Liver (tissue), 9 donors: ENCODE results near the gene DIAPH3. TPM values are rescaled to one million over a fixed set of nuclear protein-coding genes. Genes with fewer than 3 reads are reported as not detected.
A peak's percentile ranks its signal among the peaks of the same experiment; 100 is the strongest.

Source experiments
- DNase-seq: peaks from one replicate; pipeline ENCODE4 v3.0.0-alpha.2; 2017; ENCODE audit warnings: low spot score
- H3K27ac ChIP-seq, 2 donors: one replicate each; pipeline ENCODE4 v1.7.0; 2013; ENCODE audit warnings: inconsistent platforms in 2 of 2, low read length in 2 of 2, control low read depth in 1 of 2, low read depth in 1 of 2, mild to moderate bottlenecking in 1 of 2
- H3K27me3 ChIP-seq, 4 donors: one replicate each; pipeline versions ENCODE4 v1.6.1 to v1.7.0; 2013; ENCODE audit warnings: low read length in 3 of 4, inconsistent platforms in 1 of 4, mild to moderate bottlenecking in 1 of 4, moderate library complexity in 1 of 4; ENCODE audit not compliant: control insufficient read depth in 4 of 4, insufficient read depth in 4 of 4
- H3K36me3 ChIP-seq, 4 donors: one replicate each; pipeline versions ENCODE4 v1.6.1 to v1.7.0; 2013; ENCODE audit warnings: low read length in 3 of 4, mild to moderate bottlenecking in 3 of 4, low read depth in 1 of 4, moderate library complexity in 1 of 4; ENCODE audit not compliant: control insufficient read depth in 4 of 4, insufficient read depth in 3 of 4
- H3K4me1 ChIP-seq, 4 donors: one replicate each; pipeline versions ENCODE4 v1.6.1 to v1.7.0; 2013; ENCODE audit warnings: low read length in 3 of 4, mild to moderate bottlenecking in 3 of 4, moderate library complexity in 1 of 4; ENCODE audit not compliant: control insufficient read depth in 4 of 4, insufficient read depth in 4 of 4
- H3K4me3 ChIP-seq, 3 donors: one replicate each; pipeline versions ENCODE4 v1.6.1 to v1.7.0; 2013; ENCODE audit warnings: low read length in 3 of 3, control low read depth in 1 of 3, low read depth in 1 of 3, mild to moderate bottlenecking in 1 of 3
- H3K9ac ChIP-seq, 2 donors: one replicate each; pipeline ENCODE4 v1.7.0; 2013; ENCODE audit warnings: low read length in 2 of 2, mild to moderate bottlenecking in 2 of 2, moderate library complexity in 2 of 2, control low read depth in 1 of 2, low read depth in 1 of 2
- H3K9me3 ChIP-seq, 4 donors: one replicate each; pipeline versions ENCODE4 v1.6.1 to v1.7.0; 2013; ENCODE audit warnings: low read length in 3 of 4; ENCODE audit not compliant: control insufficient read depth in 4 of 4
- ATF3 ChIP-seq: IDR thresholded peaks from 2 replicates; pipeline ENCODE4 v1.6.1; 2016; ENCODE audit warnings: antibody characterized with exemption
- EGR1 ChIP-seq, 2 donors: IDR thresholded peaks; 2 replicates each; pipeline ENCODE4 v1.6.1; 2016 to 2018; ENCODE audit warnings: antibody characterized with exemption in 2 of 2, low read depth in 2 of 2
- FOXA1 ChIP-seq: IDR thresholded peaks from 2 replicates; pipeline ENCODE4 v1.6.1; 2016; ENCODE audit warnings: antibody characterized with exemption
- FOXA2 ChIP-seq: IDR thresholded peaks from 2 replicates; pipeline ENCODE4 v1.6.1; 2016; ENCODE audit warnings: antibody characterized with exemption
- GABPA ChIP-seq, 2 donors: IDR thresholded peaks in 1 of 2; conservative IDR thresholded peaks in 1 of 2; 2 replicates each; pipeline ENCODE4 v1.6.1; 2016; ENCODE audit warnings: antibody characterized with exemption in 2 of 2, mild to moderate bottlenecking in 1 of 2, moderate library complexity in 1 of 2
- HNF4A ChIP-seq, 2 donors: conservative IDR thresholded peaks; 2 replicates each; pipeline ENCODE4 v1.6.1; 2016; ENCODE audit warnings: antibody characterized with exemption in 2 of 2, mild to moderate bottlenecking in 2 of 2
- HNF4G ChIP-seq: IDR thresholded peaks from 2 replicates; pipeline ENCODE4 v1.6.1; 2016; ENCODE audit warnings: antibody characterized with exemption
- JUND ChIP-seq, 2 donors: IDR thresholded peaks; 2 replicates each; pipeline ENCODE4 v1.6.1; 2016; ENCODE audit warnings: antibody characterized with exemption in 2 of 2
- MAX ChIP-seq: IDR thresholded peaks from 2 replicates; pipeline ENCODE4 v1.6.1; 2016; ENCODE audit warnings: antibody characterized with exemption
- NR2F2 ChIP-seq: IDR thresholded peaks from 2 replicates; pipeline ENCODE4 v1.6.1; 2016; ENCODE audit warnings: antibody characterized with exemption
- RAD21 ChIP-seq, 2 donors: IDR thresholded peaks; 2 replicates each; pipeline ENCODE4 v1.6.1; 2016; ENCODE audit warnings: antibody characterized with exemption in 2 of 2, mild to moderate bottlenecking in 2 of 2
- RXRA ChIP-seq, 2 donors: IDR thresholded peaks; 2 replicates each; pipeline ENCODE4 v1.6.1; 2017 to 2018; ENCODE audit warnings: antibody characterized with exemption in 2 of 2, mild to moderate bottlenecking in 1 of 2
- SP1 ChIP-seq: IDR thresholded peaks from 2 replicates; pipeline ENCODE4 v1.6.1; 2018; ENCODE audit warnings: antibody characterized with exemption, mild to moderate bottlenecking
- TAF1 ChIP-seq: conservative IDR thresholded peaks from 2 replicates; pipeline ENCODE4 v1.6.1; 2016; ENCODE audit warnings: antibody characterized with exemption, mild to moderate bottlenecking
- YY1 ChIP-seq: IDR thresholded peaks from 2 replicates; pipeline ENCODE4 v1.6.1; 2016; ENCODE audit warnings: antibody characterized with exemption, mild to moderate bottlenecking
- WGBS: extraction: QIAGEN DNeasy Blood & Tissue Kit; methylation state at CpG from one replicate; pipeline ENCODE4 v1.1.7; 2013; 5-methylcytosine and 5-hydroxymethylcytosine counted together
- polyA plus RNA-seq, 2 donors: library from polyadenylated mRNA; stranded (reverse) in 1 of 2; unstranded in 1 of 2; fragments of 200-250 nt in 1 of 2; fragments of >200 nt in 1 of 2; fragmentation: Nextera tagmentation in 1 of 2; extraction: Ambion mirVana in 1 of 2; gene quantifications; one replicate each; pipeline versions ENCODE4 v1.2.1 to v1.2.3, GENCODE V29; 2013 to 2015
- total RNA-seq, 2 donors: library from RNA; depleted of rRNA; stranded (reverse); fragments of >200 nt; gene quantifications; one replicate each; pipeline ENCODE4 v1.2.3, GENCODE V29; 2014
- TF ChIP-seq, protein P1 (sequence below): fragments of 150-350 bp; IDR thresholded peaks from 2 replicates; pipeline ENCODE4 v1.5.1; 2017; ENCODE audit warnings: improper control_type of control experiment, low read depth, low read length; ENCODE audit not compliant: missing input control
- TF ChIP-seq, protein P2 (sequence below): IDR thresholded peaks from 2 replicates; pipeline ENCODE4 v1.6.1; 2016; ENCODE audit warnings: antibody characterized with exemption
- TF ChIP-seq, protein P3 (sequence below): IDR thresholded peaks from 2 replicates; pipeline ENCODE4 v1.6.1; 2016; ENCODE audit warnings: antibody characterized with exemption, mild to moderate bottlenecking
- donor health status: healthy.
- donor health status: healthy.
- donor health status: healthy.
- donor health status: healthy.
- donor health status: healthy.

The DIAPH3 gene
- total and polyA plus RNA-seq, 4 donors, result 0.08 to 11.1 (median 0.27) TPM

DNA sequence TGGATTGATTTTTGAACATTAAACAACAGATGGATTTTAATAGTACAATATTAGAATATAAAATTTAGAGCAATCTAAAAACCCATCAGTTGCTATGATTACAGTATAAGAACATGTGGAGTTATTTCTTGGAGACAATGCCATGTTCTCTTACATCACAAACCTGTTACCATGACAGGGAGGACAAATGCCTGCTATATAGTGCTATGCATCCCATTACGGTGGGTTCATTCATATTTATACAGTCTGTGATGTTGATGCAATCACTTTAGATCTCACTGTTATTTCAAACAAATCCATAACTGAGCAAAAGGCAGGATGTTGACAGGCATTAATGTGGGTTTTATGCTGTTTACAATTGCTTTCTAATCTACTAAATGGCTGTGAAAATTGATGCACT, 467.5 kb downstream of the DIAPH3 start:
- no peaks in the 10 kb centered on the region for H3K36me3 ChIP-seq
- H3K4me3 ChIP-seq, result no peak overlapping the region
- no peaks in the 10 kb centered on the region for H3K9me3 ChIP-seq
- H3K9ac ChIP-seq, result no peak overlapping the region
- no peak for TF ChIP-seq HNF4G
- no peaks in the 10 kb centered on the region for H3K27me3 ChIP-seq
- peaks cover 0 to 6% (median 5%) of the 10 kb centered on the region in 4 donors for H3K4me1 ChIP-seq
- whole genome bisulfite sequencing, result 97% methylated on average over 1 of the region's 1 CpG
- H3K27ac ChIP-seq, result no peak overlapping the region
- no peak for DNase-seq

- WGBS, result 22% methylated on average over 1 of the region's 1 CpG
- H3K27ac ChIP-seq, result peak overlapping the region in 1 of 2 donors; percentile 39
These were observed 472.1 kb downstream of the DIAPH3 start for GRCh38 chr13:59691501-59692066.

More at GRCh38 chr13:59691501-59692066, 472.1 kb downstream of the DIAPH3 start:
- no peaks in the 10 kb centered on the region for H3K36me3 ChIP-seq
- no peak overlapping the region for H3K9ac ChIP-seq
- TF ChIP-seq FOXA1 (no peak), JUND (IDR thresholded peaks at IDR 0.05) (no peak), MAX (no peak), HNF4A (conservative IDR thresholded peaks at IDR 0.05) (no peak), SP1 (no peak), TAF1 (no peak), RXRA (IDR thresholded peaks at IDR 0.05) (no peak), NR2F2 (no peak), FOXA2 (no peak), RAD21 (IDR thresholded peaks at IDR 0.05) (no peak), GABPA (IDR thresholded peaks at IDR 0.05 in 1 of 2, conservative IDR thresholded peaks at IDR 0.05 in 1 of 2) (no peak), YY1 (no peak), ATF3 (no peak), HNF4G (no peak), EGR1 (IDR thresholded peaks at IDR 0.05; ENCODE audit: low read depth in 2 of 2) (no peak)
- TF ChIP-seq, protein P1, sequence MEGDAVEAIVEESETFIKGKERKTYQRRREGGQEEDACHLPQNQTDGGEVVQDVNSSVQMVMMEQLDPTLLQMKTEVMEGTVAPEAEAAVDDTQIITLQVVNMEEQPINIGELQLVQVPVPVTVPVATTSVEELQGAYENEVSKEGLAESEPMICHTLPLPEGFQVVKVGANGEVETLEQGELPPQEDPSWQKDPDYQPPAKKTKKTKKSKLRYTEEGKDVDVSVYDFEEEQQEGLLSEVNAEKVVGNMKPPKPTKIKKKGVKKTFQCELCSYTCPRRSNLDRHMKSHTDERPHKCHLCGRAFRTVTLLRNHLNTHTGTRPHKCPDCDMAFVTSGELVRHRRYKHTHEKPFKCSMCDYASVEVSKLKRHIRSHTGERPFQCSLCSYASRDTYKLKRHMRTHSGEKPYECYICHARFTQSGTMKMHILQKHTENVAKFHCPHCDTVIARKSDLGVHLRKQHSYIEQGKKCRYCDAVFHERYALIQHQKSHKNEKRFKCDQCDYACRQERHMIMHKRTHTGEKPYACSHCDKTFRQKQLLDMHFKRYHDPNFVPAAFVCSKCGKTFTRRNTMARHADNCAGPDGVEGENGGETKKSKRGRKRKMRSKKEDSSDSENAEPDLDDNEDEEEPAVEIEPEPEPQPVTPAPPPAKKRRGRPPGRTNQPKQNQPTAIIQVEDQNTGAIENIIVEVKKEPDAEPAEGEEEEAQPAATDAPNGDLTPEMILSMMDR, result no peak
- TF ChIP-seq, protein P2, sequence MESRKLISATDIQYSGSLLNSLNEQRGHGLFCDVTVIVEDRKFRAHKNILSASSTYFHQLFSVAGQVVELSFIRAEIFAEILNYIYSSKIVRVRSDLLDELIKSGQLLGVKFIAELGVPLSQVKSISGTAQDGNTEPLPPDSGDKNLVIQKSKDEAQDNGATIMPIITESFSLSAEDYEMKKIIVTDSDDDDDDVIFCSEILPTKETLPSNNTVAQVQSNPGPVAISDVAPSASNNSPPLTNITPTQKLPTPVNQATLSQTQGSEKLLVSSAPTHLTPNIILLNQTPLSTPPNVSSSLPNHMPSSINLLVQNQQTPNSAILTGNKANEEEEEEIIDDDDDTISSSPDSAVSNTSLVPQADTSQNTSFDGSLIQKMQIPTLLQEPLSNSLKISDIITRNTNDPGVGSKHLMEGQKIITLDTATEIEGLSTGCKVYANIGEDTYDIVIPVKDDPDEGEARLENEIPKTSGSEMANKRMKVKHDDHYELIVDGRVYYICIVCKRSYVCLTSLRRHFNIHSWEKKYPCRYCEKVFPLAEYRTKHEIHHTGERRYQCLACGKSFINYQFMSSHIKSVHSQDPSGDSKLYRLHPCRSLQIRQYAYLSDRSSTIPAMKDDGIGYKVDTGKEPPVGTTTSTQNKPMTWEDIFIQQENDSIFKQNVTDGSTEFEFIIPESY, result no peak
- TF ChIP-seq, protein P3, sequence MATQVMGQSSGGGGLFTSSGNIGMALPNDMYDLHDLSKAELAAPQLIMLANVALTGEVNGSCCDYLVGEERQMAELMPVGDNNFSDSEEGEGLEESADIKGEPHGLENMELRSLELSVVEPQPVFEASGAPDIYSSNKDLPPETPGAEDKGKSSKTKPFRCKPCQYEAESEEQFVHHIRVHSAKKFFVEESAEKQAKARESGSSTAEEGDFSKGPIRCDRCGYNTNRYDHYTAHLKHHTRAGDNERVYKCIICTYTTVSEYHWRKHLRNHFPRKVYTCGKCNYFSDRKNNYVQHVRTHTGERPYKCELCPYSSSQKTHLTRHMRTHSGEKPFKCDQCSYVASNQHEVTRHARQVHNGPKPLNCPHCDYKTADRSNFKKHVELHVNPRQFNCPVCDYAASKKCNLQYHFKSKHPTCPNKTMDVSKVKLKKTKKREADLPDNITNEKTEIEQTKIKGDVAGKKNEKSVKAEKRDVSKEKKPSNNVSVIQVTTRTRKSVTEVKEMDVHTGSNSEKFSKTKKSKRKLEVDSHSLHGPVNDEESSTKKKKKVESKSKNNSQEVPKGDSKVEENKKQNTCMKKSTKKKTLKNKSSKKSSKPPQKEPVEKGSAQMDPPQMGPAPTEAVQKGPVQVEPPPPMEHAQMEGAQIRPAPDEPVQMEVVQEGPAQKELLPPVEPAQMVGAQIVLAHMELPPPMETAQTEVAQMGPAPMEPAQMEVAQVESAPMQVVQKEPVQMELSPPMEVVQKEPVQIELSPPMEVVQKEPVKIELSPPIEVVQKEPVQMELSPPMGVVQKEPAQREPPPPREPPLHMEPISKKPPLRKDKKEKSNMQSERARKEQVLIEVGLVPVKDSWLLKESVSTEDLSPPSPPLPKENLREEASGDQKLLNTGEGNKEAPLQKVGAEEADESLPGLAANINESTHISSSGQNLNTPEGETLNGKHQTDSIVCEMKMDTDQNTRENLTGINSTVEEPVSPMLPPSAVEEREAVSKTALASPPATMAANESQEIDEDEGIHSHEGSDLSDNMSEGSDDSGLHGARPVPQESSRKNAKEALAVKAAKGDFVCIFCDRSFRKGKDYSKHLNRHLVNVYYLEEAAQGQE, result no peak
- peaks cover 2 to 6% (median 4%) of the 10 kb centered on the region in 4 donors for H3K4me1 ChIP-seq
- H3K9me3 ChIP-seq, result no peaks in the 10 kb centered on the region
- DNase-seq, result no peak
- H3K27me3 ChIP-seq, result no peaks in the 10 kb centered on the region
- H3K4me3 ChIP-seq, result no peak overlapping the region
